ENCODE measurements around the gene ERN1. TPM values are rescaled to one million over a fixed set of nuclear protein-coding genes. Genes with fewer than 3 reads are reported as not detected.

Gene ERN1
- total RNA-seq, 1 experiment from 2014 or later, result 13.5 TPM

DNA sequence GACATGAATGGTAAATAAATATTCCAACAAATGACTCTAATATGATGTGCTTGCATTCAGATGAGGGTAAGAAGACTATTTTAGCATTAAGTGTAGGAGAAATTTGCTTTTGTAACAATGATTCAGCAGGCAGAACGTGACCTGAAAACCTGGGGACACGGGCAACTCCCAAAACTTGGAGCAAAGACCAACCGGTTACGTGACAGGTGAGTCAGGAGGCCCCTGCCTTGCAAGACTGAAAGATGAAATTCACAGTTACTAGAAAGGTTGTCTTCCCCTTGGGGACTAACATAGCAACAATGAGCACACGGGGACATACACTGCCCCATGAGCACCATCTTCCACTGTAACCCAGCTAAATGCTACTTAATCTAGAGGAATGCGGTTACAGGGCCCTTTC, 33.5 kb upstream of the ERN1 start:
- H3K27me3 ChIP-seq (ENCODE audit: low read length), result no peaks in the 10 kb centered on the region
- H3K36me3 ChIP-seq (ENCODE audit: low read depth, low read length), result peaks cover 4% of the 10 kb centered on the region; the same call in 1 of the 2 replicates
- H3K4me1 ChIP-seq (ENCODE audit: insufficient read depth, low read length), result no peaks in the 10 kb centered on the region
- no TSS peak for BruUV-seq (replicated peaks)
- no peak for DNase-seq
- H4K20me1 ChIP-seq (ENCODE audit: low read length), result no peaks in the 10 kb centered on the region
- intact Hi-C loops (cut with micrococcal nuclease), result no loop called here
- H3K4me3 ChIP-seq (ENCODE audit: low read length), result no peak overlapping the region
- H3K9me2 ChIP-seq (replicated peaks; ENCODE audit: low read length), result no peaks in the 10 kb centered on the region
- H3K79me2 ChIP-seq (ENCODE audit: low read length), result no peaks in the 10 kb centered on the region
- POLR2A ChIA-PET (ENCODE audit: unreplicated experiment), result no interaction called here
- no peak overlapping the region for H2AFZ ChIP-seq (ENCODE audit: low read length)
- no peak overlapping the region for H3K4me2 ChIP-seq (ENCODE audit: low read length)
- no peak overlapping the region for H3K27ac ChIP-seq (ENCODE audit: low read length)
- CTCF ChIA-PET, result no interaction called here
- H3K9ac ChIP-seq (ENCODE audit: low read length), result no peak overlapping the region
- TF ChIP-seq, protein P1, sequence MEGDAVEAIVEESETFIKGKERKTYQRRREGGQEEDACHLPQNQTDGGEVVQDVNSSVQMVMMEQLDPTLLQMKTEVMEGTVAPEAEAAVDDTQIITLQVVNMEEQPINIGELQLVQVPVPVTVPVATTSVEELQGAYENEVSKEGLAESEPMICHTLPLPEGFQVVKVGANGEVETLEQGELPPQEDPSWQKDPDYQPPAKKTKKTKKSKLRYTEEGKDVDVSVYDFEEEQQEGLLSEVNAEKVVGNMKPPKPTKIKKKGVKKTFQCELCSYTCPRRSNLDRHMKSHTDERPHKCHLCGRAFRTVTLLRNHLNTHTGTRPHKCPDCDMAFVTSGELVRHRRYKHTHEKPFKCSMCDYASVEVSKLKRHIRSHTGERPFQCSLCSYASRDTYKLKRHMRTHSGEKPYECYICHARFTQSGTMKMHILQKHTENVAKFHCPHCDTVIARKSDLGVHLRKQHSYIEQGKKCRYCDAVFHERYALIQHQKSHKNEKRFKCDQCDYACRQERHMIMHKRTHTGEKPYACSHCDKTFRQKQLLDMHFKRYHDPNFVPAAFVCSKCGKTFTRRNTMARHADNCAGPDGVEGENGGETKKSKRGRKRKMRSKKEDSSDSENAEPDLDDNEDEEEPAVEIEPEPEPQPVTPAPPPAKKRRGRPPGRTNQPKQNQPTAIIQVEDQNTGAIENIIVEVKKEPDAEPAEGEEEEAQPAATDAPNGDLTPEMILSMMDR (conservative IDR thresholded peaks at IDR 0.05; ENCODE audit: low read depth, low read length), result no peak
- no peak for TF ChIP-seq EZH2phosphoT487 (IDR thresholded peaks at IDR 0.05; ENCODE audit: borderline replicate concordance, low read length)
- no peak for TF ChIP-seq EZH2 (IDR thresholded peaks at IDR 0.05; ENCODE audit: low read length, unreplicated experiment)
- H3K9me3 ChIP-seq (ENCODE audit: low read length), result no peaks in the 10 kb centered on the region
- H3F3A ChIP-seq (ENCODE audit: low read length, unreplicated experiment), result no peaks in the 10 kb centered on the region
- ATAC-seq, result no peak

DNA sequence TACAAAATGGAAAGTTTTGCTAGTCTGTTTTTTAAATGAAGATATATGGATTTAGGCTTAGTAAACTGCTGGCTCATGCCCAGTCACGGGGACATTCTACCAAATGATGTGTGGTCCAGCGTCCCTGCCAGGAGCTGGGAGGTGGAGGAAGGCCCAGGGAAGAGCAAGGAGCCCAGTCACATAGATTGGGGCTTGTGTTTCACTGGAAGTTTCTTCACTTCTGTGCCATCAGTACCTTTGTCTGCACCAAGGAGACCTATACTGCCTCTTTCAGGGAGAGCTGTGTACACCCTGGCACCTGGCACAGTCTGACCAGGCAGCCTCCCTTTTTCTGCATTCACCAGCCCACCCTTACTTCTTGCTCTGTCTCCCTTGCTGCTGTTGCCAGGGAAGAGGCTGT, 32.6 kb upstream of the ERN1 start:
- no peak for TF ChIP-seq EZH2phosphoT487 (IDR thresholded peaks at IDR 0.05; ENCODE audit: borderline replicate concordance, low read length)
- no peak for TF ChIP-seq EZH2 (IDR thresholded peaks at IDR 0.05; ENCODE audit: low read length, unreplicated experiment)
- TF ChIP-seq, protein P1 (conservative IDR thresholded peaks at IDR 0.05; ENCODE audit: low read depth, low read length), result no peak
- Histone ChIP-seq H3K4me3 (ENCODE audit: low read length) (no peak overlapping the region), H3K4me2 (ENCODE audit: low read length) (no peak overlapping the region), H3K27ac (ENCODE audit: low read length) (no peak overlapping the region), H3K9me2 (replicated peaks; ENCODE audit: low read length) (no peaks in the 10 kb centered on the region), H3K79me2 (ENCODE audit: low read length) (no peaks in the 10 kb centered on the region), H3K9ac (ENCODE audit: low read length) (no peak overlapping the region), H2AFZ (ENCODE audit: low read length) (no peak overlapping the region), H3K27me3 (ENCODE audit: low read length) (no peaks in the 10 kb centered on the region), H3F3A (ENCODE audit: low read length, unreplicated experiment) (no peaks in the 10 kb centered on the region), H3K9me3 (ENCODE audit: low read length) (no peaks in the 10 kb centered on the region), H4K20me1 (ENCODE audit: low read length) (no peaks in the 10 kb centered on the region), H3K4me1 (ENCODE audit: insufficient read depth, low read length) (peaks cover 6% of the 10 kb centered on the region), H3K36me3 (ENCODE audit: low read depth, low read length) (peaks cover 4% of the 10 kb centered on the region; the same call in 1 of the 2 replicates)
- CTCF ChIA-PET, result no interaction called here
- ATAC-seq, result no peak
- BruUV-seq (replicated peaks), result no TSS peak
- POLR2A ChIA-PET (ENCODE audit: unreplicated experiment), result no interaction called here
- intact Hi-C loops (cut with micrococcal nuclease), result no loop called here
- no peak for DNase-seq

DNA sequence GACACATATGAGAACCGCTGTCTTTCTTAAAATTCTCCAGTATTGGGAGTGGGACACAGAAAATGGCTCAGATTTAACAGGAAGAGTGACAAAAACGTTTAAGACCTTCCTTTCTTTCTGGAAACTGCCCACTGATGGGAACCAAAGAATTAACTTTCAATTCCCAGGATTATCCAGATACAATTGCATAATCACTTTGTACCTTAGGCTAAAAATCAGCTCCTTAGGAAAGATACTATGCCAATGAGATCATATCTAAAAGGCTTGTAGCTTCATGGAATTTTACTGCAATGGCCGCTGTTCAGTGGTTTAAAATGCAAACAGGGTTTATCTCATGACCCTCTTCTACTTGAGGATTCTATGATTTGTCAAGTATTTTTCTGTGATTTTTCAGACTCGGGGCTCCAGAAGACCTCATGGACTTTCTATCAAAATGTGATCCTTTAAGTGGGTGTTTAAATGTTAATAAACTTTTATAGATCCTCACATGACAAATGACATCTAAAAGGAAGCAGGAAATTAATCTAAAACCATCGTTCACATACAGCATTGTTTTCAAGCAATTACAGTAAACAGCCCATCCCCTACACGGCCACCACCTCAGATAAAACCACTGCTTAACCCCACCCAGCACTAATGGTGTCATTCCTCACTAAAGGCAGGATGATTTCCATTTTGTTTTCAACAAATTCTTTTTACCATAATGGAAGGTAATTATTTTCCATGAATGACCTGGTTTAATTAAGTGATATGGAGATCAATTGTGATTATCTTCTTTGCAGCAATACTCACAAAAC, 31.6 kb upstream of the ERN1 start:
- no peaks in the 10 kb centered on the region for H3F3A ChIP-seq (ENCODE audit: low read length, unreplicated experiment)
- H3K36me3 ChIP-seq (ENCODE audit: low read depth, low read length), result peaks cover 7% of the 10 kb centered on the region; the same call in 1 of the 2 replicates
- no peaks in the 10 kb centered on the region for H4K20me1 ChIP-seq (ENCODE audit: low read length)
- ChIA-PET POLR2A (ENCODE audit: unreplicated experiment) (no interaction called here), CTCF (no interaction called here)
- no peak overlapping the region for H2AFZ ChIP-seq (ENCODE audit: low read length)
- H3K27me3 ChIP-seq (ENCODE audit: low read length), result no peaks in the 10 kb centered on the region
- H3K79me2 ChIP-seq (ENCODE audit: low read length), result no peaks in the 10 kb centered on the region
- no TSS peak for BruUV-seq (replicated peaks)
- TF ChIP-seq EZH2 (IDR thresholded peaks at IDR 0.05; ENCODE audit: low read length, unreplicated experiment), result no peak
- TF ChIP-seq, protein P1 (conservative IDR thresholded peaks at IDR 0.05; ENCODE audit: low read depth, low read length), result no peak
- no peak for TF ChIP-seq EZH2phosphoT487 (IDR thresholded peaks at IDR 0.05; ENCODE audit: borderline replicate concordance, low read length)
- H3K9ac ChIP-seq (ENCODE audit: low read length), result no peak overlapping the region
- intact Hi-C loops (cut with micrococcal nuclease), result no loop called here
- no peak for DNase-seq
- no peak overlapping the region for H3K4me2 ChIP-seq (ENCODE audit: low read length)
- no peak overlapping the region for H3K4me3 ChIP-seq (ENCODE audit: low read length)
- no peaks in the 10 kb centered on the region for H3K9me3 ChIP-seq (ENCODE audit: low read length)
- ATAC-seq, result no peak
- no peak overlapping the region for H3K27ac ChIP-seq (ENCODE audit: low read length)
- H3K9me2 ChIP-seq (replicated peaks; ENCODE audit: low read length), result no peaks in the 10 kb centered on the region
- peaks cover 16% of the 10 kb centered on the region for H3K4me1 ChIP-seq (ENCODE audit: insufficient read depth, low read length)

Measured in PC-3 (cell line).